MM.1S (cell line): ENCODE data around the gene DTL.

Experiments
- DNase-seq: peaks from one replicate; pipeline ENCODE4 v3.0.0-alpha.2; 2015
- H2AFZ ChIP-seq: fragments of 300-600 bp; sonication (generic); 2 replicates; pipeline ENCODE4 v1.6.0; 2016; ENCODE audit warnings: antibody characterized with exemption, low read length
- H3F3A ChIP-seq: fragments of 300-600 bp; sonication (generic); 2 replicates; pipeline ENCODE4 v1.6.1; 2016; ENCODE audit warnings: mild to moderate bottlenecking, antibody characterized with exemption, low read length, moderate library complexity, mixed read lengths; ENCODE audit not compliant: insufficient read depth
- H3K27ac ChIP-seq: fragments of 300-600 bp; sonication (generic); 2 replicates; pipeline ENCODE4 v1.5.1; 2016; ENCODE audit warnings: mild to moderate bottlenecking, low read length
- H3K27me3 ChIP-seq: fragments of 300-600 bp; sonication (generic); replicated peaks from 2 replicates; pipeline ENCODE4 v1.6.0; 2016; ENCODE audit warnings: low read length; ENCODE audit not compliant: insufficient read depth
- H3K36me3 ChIP-seq: fragments of 300-600 bp; sonication (generic); replicated peaks from 2 replicates; pipeline ENCODE4 v1.6.1; 2016; ENCODE audit warnings: mild to moderate bottlenecking, low read length, mixed read lengths; ENCODE audit not compliant: insufficient read depth
- H3K4me1 ChIP-seq: fragments of 300-600 bp; sonication (generic); 2 replicates; pipeline ENCODE4 v1.6.1; 2016; ENCODE audit warnings: low read length, mixed read lengths
- H3K4me2 ChIP-seq: fragments of 300-600 bp; sonication (generic); 2 replicates; pipeline ENCODE4 v1.6.0; 2016; ENCODE audit warnings: low read depth, low read length
- H3K4me3 ChIP-seq: fragments of 300-600 bp; sonication (generic); 2 replicates; pipeline ENCODE4 v1.5.1; 2016; ENCODE audit warnings: low read length, mixed read lengths
- H3K79me2 ChIP-seq: fragments of 300-600 bp; sonication (generic); 2 replicates; pipeline ENCODE4 v1.6.1; 2016; ENCODE audit warnings: mixed run types, low read length, mixed read lengths
- H3K9ac ChIP-seq: fragments of 300-600 bp; sonication (generic); 2 replicates; pipeline ENCODE4 v1.6.1; 2016; ENCODE audit warnings: low read length, mixed read lengths
- H3K9me2 ChIP-seq: fragments of 300-600 bp; sonication (generic); replicated peaks from 2 replicates; pipeline ENCODE4 v1.6.1; 2016; ENCODE audit warnings: mild to moderate bottlenecking, low read length, mixed read lengths; ENCODE audit not compliant: insufficient read depth
- H3K9me3 ChIP-seq: fragments of 300-600 bp; sonication (generic); replicated peaks from 2 replicates; pipeline ENCODE4 v1.6.1; 2016; ENCODE audit warnings: mild to moderate bottlenecking, low read length, mixed read lengths; ENCODE audit not compliant: insufficient read depth
- H4K20me1 ChIP-seq: fragments of 300-600 bp; sonication (generic); 2 replicates; pipeline ENCODE4 v1.6.1; 2016; ENCODE audit warnings: mild to moderate bottlenecking, low read length, moderate library complexity, mixed read lengths; ENCODE audit not compliant: insufficient read depth
- EZH2 ChIP-seq: fragments of 300-600 bp; sonication (generic); optimal IDR thresholded peaks from 2 replicates; pipeline ENCODE3; 2017; ENCODE audit warnings: low read depth, mild to moderate bottlenecking, antibody characterized with exemption, low read length, mixed read lengths
- EZH2phosphoT487 ChIP-seq: fragments of 300-600 bp; sonication (generic); IDR thresholded peaks from 2 replicates; pipeline ENCODE4 v1.6.1; 2018; ENCODE audit warnings: antibody characterized with exemption, low read length
- TF ChIP-seq, protein P1 (sequence below): fragments of 300-600 bp; sonication (generic); IDR thresholded peaks from 2 replicates; pipeline ENCODE4 v1.5.1; 2016; ENCODE audit warnings: antibody characterized with exemption, low read length, mixed read lengths

The DTL gene

GRCh38 chr1:212152308-212152693 lies 116.8 kb downstream of the DTL start:
- Histone ChIP-seq H3K4me1 (no peaks in the 10 kb centered on the region), H3K36me3 (no peaks in the 10 kb centered on the region), H3K27me3 (no peaks in the 10 kb centered on the region), H3K79me2 (no peaks in the 10 kb centered on the region), H2AFZ (no peak overlapping the region), H4K20me1 (no peaks in the 10 kb centered on the region), H3K9me2 (no peaks in the 10 kb centered on the region), H3F3A (no peaks in the 10 kb centered on the region), H3K9ac (no peak overlapping the region), H3K4me3 (no peak overlapping the region), H3K9me3 (no peaks in the 10 kb centered on the region), H3K27ac (no peak overlapping the region), H3K4me2 (no peak overlapping the region)
- DNase-seq, result no peak
- TF ChIP-seq EZH2 (no peak), EZH2phosphoT487 (no peak)
- TF ChIP-seq, protein P1, sequence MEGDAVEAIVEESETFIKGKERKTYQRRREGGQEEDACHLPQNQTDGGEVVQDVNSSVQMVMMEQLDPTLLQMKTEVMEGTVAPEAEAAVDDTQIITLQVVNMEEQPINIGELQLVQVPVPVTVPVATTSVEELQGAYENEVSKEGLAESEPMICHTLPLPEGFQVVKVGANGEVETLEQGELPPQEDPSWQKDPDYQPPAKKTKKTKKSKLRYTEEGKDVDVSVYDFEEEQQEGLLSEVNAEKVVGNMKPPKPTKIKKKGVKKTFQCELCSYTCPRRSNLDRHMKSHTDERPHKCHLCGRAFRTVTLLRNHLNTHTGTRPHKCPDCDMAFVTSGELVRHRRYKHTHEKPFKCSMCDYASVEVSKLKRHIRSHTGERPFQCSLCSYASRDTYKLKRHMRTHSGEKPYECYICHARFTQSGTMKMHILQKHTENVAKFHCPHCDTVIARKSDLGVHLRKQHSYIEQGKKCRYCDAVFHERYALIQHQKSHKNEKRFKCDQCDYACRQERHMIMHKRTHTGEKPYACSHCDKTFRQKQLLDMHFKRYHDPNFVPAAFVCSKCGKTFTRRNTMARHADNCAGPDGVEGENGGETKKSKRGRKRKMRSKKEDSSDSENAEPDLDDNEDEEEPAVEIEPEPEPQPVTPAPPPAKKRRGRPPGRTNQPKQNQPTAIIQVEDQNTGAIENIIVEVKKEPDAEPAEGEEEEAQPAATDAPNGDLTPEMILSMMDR, result no peak

DNA sequence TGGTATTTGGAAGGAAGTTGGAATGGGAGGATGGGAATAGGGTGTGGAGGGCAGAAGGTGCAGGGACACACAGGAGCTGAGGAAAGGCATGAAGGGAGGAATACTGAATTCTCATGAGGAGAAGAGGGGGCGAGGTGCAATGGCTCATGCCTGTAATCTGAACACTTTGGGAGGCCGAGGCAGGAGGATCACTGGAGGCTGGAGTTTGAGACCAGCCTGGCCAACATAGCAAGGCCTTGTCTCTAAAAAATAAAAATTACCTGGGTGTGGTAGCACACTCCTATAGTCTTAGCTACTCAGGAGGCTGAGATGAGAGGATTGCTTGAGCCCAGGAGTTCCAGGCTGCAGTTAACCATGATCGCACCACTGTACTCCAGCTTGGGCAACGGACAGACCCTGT lies 117.3 kb downstream of the DTL start:
- H3K4me2 ChIP-seq, result no peak overlapping the region
- H3K27me3 ChIP-seq, result no peaks in the 10 kb centered on the region
- TF ChIP-seq, protein P1, result no peak
- TF ChIP-seq EZH2phosphoT487, result no peak
- H3K9me2 ChIP-seq, result no peaks in the 10 kb centered on the region
- no peaks in the 10 kb centered on the region for H3K4me1 ChIP-seq
- H2AFZ ChIP-seq, result no peak overlapping the region
- H3K9ac ChIP-seq, result no peak overlapping the region
- no peaks in the 10 kb centered on the region for H4K20me1 ChIP-seq
- no peaks in the 10 kb centered on the region for H3K79me2 ChIP-seq
- no peak for DNase-seq
- H3K36me3 ChIP-seq, result no peaks in the 10 kb centered on the region
- peaks cover under 1% of the 10 kb centered on the region; the same call in 1 of the 2 replicates for H3F3A ChIP-seq
- no peak overlapping the region for H3K27ac ChIP-seq
- no peaks in the 10 kb centered on the region for H3K9me3 ChIP-seq
- H3K4me3 ChIP-seq, result no peak overlapping the region

GRCh38 chr1:212153635-212154034 lies 118.1 kb downstream of the DTL start:
- Histone ChIP-seq H3K4me3 (no peak overlapping the region), H3K27ac (no peak overlapping the region), H3K27me3 (no peaks in the 10 kb centered on the region), H3K9me2 (no peaks in the 10 kb centered on the region), H4K20me1 (no peaks in the 10 kb centered on the region), H3K9ac (no peak overlapping the region), H3K9me3 (no peaks in the 10 kb centered on the region), H3K36me3 (no peaks in the 10 kb centered on the region), H2AFZ (no peak overlapping the region), H3K79me2 (no peaks in the 10 kb centered on the region), H3F3A (peaks cover 8% of the 10 kb centered on the region), H3K4me2 (no peak overlapping the region), H3K4me1 (peaks cover 5% of the 10 kb centered on the region)
- TF ChIP-seq EZH2 (no peak), EZH2phosphoT487 (no peak)
- no peak for DNase-seq
